OCI-LY7 (cell line): ENCODE measurements around the gene FOXO3. TPM values are rescaled to one million over a fixed set of nuclear protein-coding genes. Genes with fewer than 3 reads are reported as not detected.

Experiments
- BruUV-seq: library from RNA; stranded (reverse); fragments of 400-500 nt; replicated peaks from 2 replicates; lab custom pipeline; 2021; lab: Mats Ljungman, UMichigan
- CTCF ChIA-PET: fragments of 300-600 bp; sonication (Branson Sonifier 250); formaldehyde crosslinking; loops from one replicate; lab custom pipeline; 2022; ENCODE audit warnings: antibody characterized with exemption; ENCODE audit not compliant: unreplicated experiment; lab: Charles Lee
- POLR2A ChIA-PET: fragments of 300-600 bp; sonication (Branson Sonifier 250); formaldehyde crosslinking; loops from one replicate; lab custom pipeline; 2022; ENCODE audit warnings: antibody characterized with exemption; lab: Charles Lee
- DNase-seq: peaks from one replicate; pipeline ENCODE4 v3.0.0-alpha.2; 2015; ENCODE audit warnings: low spot score
- H2AFZ ChIP-seq: fragments of 200-600 bp; sonication (generic), shearing (Covaris generic); 2 replicates; pipeline ENCODE4 v1.6.1; 2014; ENCODE audit warnings: mild to moderate bottlenecking, antibody characterized with exemption, low read length, moderate library complexity
- H3K27ac ChIP-seq: fragments of 200-600 bp; sonication (generic); 2 replicates; pipeline ENCODE4 v1.5.1; 2014; ENCODE audit warnings: mixed run types, low read depth, mild to moderate bottlenecking, moderate library complexity, low read length, inconsistent platforms; ENCODE audit not compliant: poor library complexity, severe bottlenecking
- H3K36me3 ChIP-seq: fragments of 200-600 bp; sonication (generic); 2 replicates; pipeline ENCODE4 v1.6.1; 2014; ENCODE audit warnings: mild to moderate bottlenecking, antibody characterized with exemption, low read length, moderate library complexity, mixed read lengths; ENCODE audit not compliant: insufficient read depth
- H3K4me1 ChIP-seq: fragments of 200-600 bp; sonication (generic); 2 replicates; pipeline ENCODE4 v1.5.1; 2014; ENCODE audit warnings: mild to moderate bottlenecking, low read length; ENCODE audit not compliant: insufficient read depth, poor library complexity, severe bottlenecking
- H3K4me2 ChIP-seq: fragments of 200-600 bp; sonication (generic); 2 replicates; pipeline ENCODE4 v1.6.1; 2014; ENCODE audit warnings: mild to moderate bottlenecking, low read length
- H3K4me3 ChIP-seq: fragments of 200-600 bp; sonication (generic); 2 replicates; pipeline ENCODE4 v1.5.1; 2014; ENCODE audit warnings: mild to moderate bottlenecking, low read depth, low read length; ENCODE audit not compliant: poor library complexity, severe bottlenecking
- H3K79me2 ChIP-seq: fragments of 200-600 bp; sonication (generic); 2 replicates; pipeline ENCODE4 v1.6.1; 2016; ENCODE audit warnings: low read depth, mild to moderate bottlenecking, low read length, moderate library complexity, mixed read lengths; ENCODE audit not compliant: insufficient read depth
- H3K9me2 ChIP-seq: fragments of 200-600 bp; sonication (generic); 2 replicates; pipeline ENCODE4 v1.6.1; 2016; ENCODE audit warnings: mild to moderate bottlenecking, low read length, mixed read lengths; ENCODE audit not compliant: insufficient read depth
- H3K9me3 ChIP-seq: fragments of 200-600 bp; sonication (generic); 2 replicates; pipeline ENCODE4 v1.6.1; 2014; ENCODE audit warnings: mild to moderate bottlenecking, mixed run types, low read length, mixed read lengths
- H4K20me1 ChIP-seq: fragments of 200-600 bp; sonication (generic); 2 replicates; pipeline ENCODE4 v1.6.1; 2014; ENCODE audit warnings: mild to moderate bottlenecking, antibody characterized with exemption, low read length, moderate library complexity, mixed read lengths; ENCODE audit not compliant: insufficient read depth
- CTCF ChIP-seq: fragments of 200-600 bp; sonication (generic); conservative IDR thresholded peaks from 2 replicates; pipeline ENCODE4 v1.5.1; 2014; ENCODE audit warnings: mild to moderate bottlenecking, antibody characterized with exemption, low read length, moderate library complexity, mixed read lengths
- EZH2phosphoT487 ChIP-seq: fragments of 200-600 bp; sonication (generic); IDR thresholded peaks from 2 replicates; pipeline ENCODE4 v1.6.1; 2018; ENCODE audit warnings: low read depth, borderline replicate concordance, mild to moderate bottlenecking, mixed run types, antibody characterized with exemption, low read length, moderate library complexity, mixed read lengths
- intact Hi-C: fragments of 100-400 bp; cut with micrococcal nuclease; formaldehyde crosslinking; loops from one replicate; pipeline ENCODE4 v1.10.0; 2022; ENCODE audit not compliant: unreplicated experiment
- total RNA-seq, 2 experiments: library from RNA; depleted of rRNA in 1 of 2; stranded (reverse); fragments of >200 nt in 1 of 2; shearing (Covaris generic) in 1 of 2; gene quantifications; 2 replicates each; pipeline ENCODE4 v1.2.3, GENCODE V29; 2014 to 2022

FOXO3 gene
- total RNA-seq, 2 experiments from 2014 or later, result 3.8 to 9.9 TPM

GRCh38 chr6:108616544-108616943 lies 55.8 kb downstream of the FOXO3 start:
- H3K4me1 ChIP-seq, result peaks cover 17% of the 10 kb centered on the region
- no peaks in the 10 kb centered on the region for H3K36me3 ChIP-seq
- intact Hi-C loops, result no loop called here
- H3K79me2 ChIP-seq, result 0 out of 2 replicates have a peak, but pooled peaks cover 4% of the 10 kb centered on the region
- no peak for TF ChIP-seq CTCF
- TF ChIP-seq EZH2phosphoT487, result no peak
- no peaks in the 10 kb centered on the region for H3K9me2 ChIP-seq
- POLR2A ChIA-PET, result interaction anchor here (1.1 kb wide), 1 partner anchor 39 kb away, joined by 3 read pairs; no protein-coding TSS in a partner anchor
- no peak overlapping the region for H3K4me3 ChIP-seq
- H3K27ac ChIP-seq, result no peak overlapping the region
- H3K9me3 ChIP-seq, result 0 out of 2 replicates have a peak, but pooled peaks cover 7% of the 10 kb centered on the region
- no peak overlapping the region for H2AFZ ChIP-seq
- CTCF ChIA-PET, result no interaction called here
- DNase-seq, result no peak
- H3K4me2 ChIP-seq, result no peak overlapping the region
- H4K20me1 ChIP-seq, result no peaks in the 10 kb centered on the region
- no TSS peak for BruUV-seq

GRCh38 chr6:108616973-108617372 lies 56.3 kb downstream of the FOXO3 start:
- Histone ChIP-seq H3K27ac (no peak overlapping the region), H3K4me2 (no peak overlapping the region), H3K79me2 (0 out of 2 replicates have a peak, but pooled peaks cover 4% of the 10 kb centered on the region), H3K4me1 (peaks cover 17% of the 10 kb centered on the region), H2AFZ (no peak overlapping the region), H3K9me3 (0 out of 2 replicates have a peak, but pooled peaks cover 7% of the 10 kb centered on the region), H4K20me1 (no peaks in the 10 kb centered on the region), H3K36me3 (no peaks in the 10 kb centered on the region), H3K9me2 (no peaks in the 10 kb centered on the region), H3K4me3 (no peak overlapping the region)
- CTCF ChIA-PET, result no interaction called here
- POLR2A ChIA-PET, result interaction anchor here (0.8 to 1.1 kb wide), 2 partner anchors 19 to 39 kb away, joined by 3 read pairs; no protein-coding TSS in a partner anchor
- no peak for TF ChIP-seq CTCF
- no peak for TF ChIP-seq EZH2phosphoT487
- BruUV-seq, result no TSS peak
- intact Hi-C loops, result no loop called here
- DNase-seq, result no peak

- intact Hi-C loops, result no loop called here
- ChIA-PET POLR2A (interaction anchor here (0.8 kb wide), 1 partner anchor 10 kb away, joined by 3 read pairs; no protein-coding TSS in a partner anchor), CTCF (no interaction called here)
- Histone ChIP-seq H3K79me2 (0 out of 2 replicates have a peak, but pooled peaks cover 4% of the 10 kb centered on the region), H3K9me3 (no peaks in the 10 kb centered on the region), H3K4me1 (peaks cover 17% of the 10 kb centered on the region), H3K4me3 (no peak overlapping the region), H3K27ac (no peak overlapping the region), H3K36me3 (no peaks in the 10 kb centered on the region), H2AFZ (no peak overlapping the region), H3K9me2 (no peaks in the 10 kb centered on the region), H3K4me2 (peak overlapping the region; percentile 40), H4K20me1 (no peaks in the 10 kb centered on the region)
- no peak for TF ChIP-seq CTCF
- no peak for TF ChIP-seq EZH2phosphoT487
- no TSS peak for BruUV-seq
- DNase-seq, result no peak
These were observed 58.0 kb downstream of the FOXO3 start for GRCh38 chr6:108618623-108619152.
